SK-N-MC (cell line): ENCODE results near the gene MAML3.

Source experiments
- EZH2 ChIP-seq: fragments of 200-600 bp; sonication (generic); IDR thresholded peaks from one replicate; pipeline ENCODE4 v1.6.1; 2017; ENCODE audit warnings: antibody characterized with exemption
- FOXP2 ChIP-seq: optimal IDR thresholded peaks from 2 replicates; pipeline ENCODE3; 2011; ENCODE audit warnings: mild to moderate bottlenecking, moderate library complexity; ENCODE audit not compliant: insufficient read depth; ENCODE audit errors: extremely low read length, control extremely low read depth
- POLR2AphosphoS5 ChIP-seq: IDR thresholded peaks from 2 replicates; pipeline ENCODE4 v1.6.1; 2012; ENCODE audit warnings: mild to moderate bottlenecking, low read depth, low read length, borderline replicate concordance

DNA sequence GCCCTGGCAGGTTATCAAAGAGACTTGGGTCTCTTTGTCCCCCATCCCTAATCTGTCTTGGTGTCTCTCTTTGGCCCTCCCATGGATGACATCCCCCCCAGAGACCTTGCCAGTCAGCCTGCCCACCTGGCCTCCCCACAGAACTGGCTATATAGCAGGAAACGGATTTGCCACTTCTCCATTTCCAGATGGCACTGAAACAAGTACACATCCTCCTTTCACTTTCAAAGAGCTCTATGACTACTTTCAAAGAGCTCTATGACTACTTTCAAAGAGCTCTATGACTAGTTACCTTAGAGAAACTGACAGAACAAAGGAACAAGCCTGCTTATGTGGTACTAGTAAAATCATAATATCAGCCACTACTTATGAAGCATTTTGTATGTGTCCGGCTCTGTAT is 175.3 kb downstream of the MAML3 start:
- TF ChIP-seq EZH2, result no peak
- no peak for TF ChIP-seq POLR2AphosphoS5
- TF ChIP-seq FOXP2, result no peak
